Upper lobe of left lung (tissue), 6 donors: ENCODE results near the gene POFUT2. TPM values are rescaled to one million over a fixed set of nuclear protein-coding genes. Genes with fewer than 3 reads are reported as not detected.

Experiments used
- ATAC-seq, 2 donors: fragments of 200-7000 bp; cut with Tn5 transposase; one replicate each; pipeline ENCODE4 v1.9.1; 2022; ENCODE audit warnings: mild to moderate bottlenecking in 2 of 2, moderate library complexity in 2 of 2; ENCODE audit not compliant: low FRiP score in 2 of 2
- DNase-seq, 2 donors: peaks; one replicate each; pipeline ENCODE4 v3.0.0-alpha.2; 2019 to 2020
- H3K27ac ChIP-seq, 4 donors: fragments of 200-600 bp; sonication (generic); one replicate each; pipeline ENCODE4 v1.5.1; 2016 to 2019
- H3K27me3 ChIP-seq, 4 donors: fragments of 200-600 bp; sonication (generic); one replicate each; pipeline ENCODE4 v1.5.1; 2017 to 2019
- H3K36me3 ChIP-seq, 4 donors: fragments of 200-600 bp; sonication (generic); one replicate each; pipeline ENCODE4 v1.5.1; 2016 to 2019
- H3K4me1 ChIP-seq, 4 donors: fragments of 200-600 bp; sonication (generic); one replicate each; pipeline ENCODE4 v1.5.1; 2018 to 2019
- H3K4me3 ChIP-seq, 4 donors: fragments of 200-600 bp; sonication (generic); one replicate each; pipeline ENCODE4 v1.5.1; 2017 to 2019; ENCODE audit warnings: mild to moderate bottlenecking in 2 of 4, moderate library complexity in 1 of 4
- H3K9me3 ChIP-seq, 4 donors: fragments of 200-600 bp; sonication (generic); one replicate each; pipeline ENCODE4 v1.5.1; 2018 to 2019
- EP300 ChIP-seq, 4 donors: sonication (generic); formaldehyde crosslinking; IDR thresholded peaks; one replicate each; pipeline ENCODE4 v1.5.1; 2017; ENCODE audit warnings: antibody characterized with exemption in 4 of 4, control low read depth in 2 of 4
- POLR2A ChIP-seq, 4 donors: fragments of 450-650 bp; IDR thresholded peaks; one replicate each; pipeline ENCODE4 v1.5.1; 2016 to 2017; ENCODE audit warnings: antibody characterized with exemption in 4 of 4, mild to moderate bottlenecking in 2 of 4
- POLR2AphosphoS5 ChIP-seq, 2 donors: sonication (generic); formaldehyde crosslinking; IDR thresholded peaks; one replicate each; pipeline ENCODE4 v1.5.1; 2017; ENCODE audit warnings: antibody characterized with exemption in 2 of 2
- WGBS, 2 donors: methylation state at CpG; one replicate each; pipeline ENCODE4 v1.1.5; 2017 to 2018; 5-methylcytosine and 5-hydroxymethylcytosine counted together
- total RNA-seq, 6 donors: library from RNA; depleted of rRNA in 4 of 6; stranded (reverse); fragments of >200 nt in 4 of 6; gene quantifications; one replicate each; pipeline versions ENCODE4 v1.1.0 to v1.2.1, GENCODE V29; 2016 to 2021
- TF ChIP-seq, protein P1 (sequence below), 6 experiments: fragments of 450-650 bp in 4 of 6; fragments of 200-600 bp in 2 of 6; sonication (generic) in 2 of 6; IDR thresholded peaks; one replicate each; pipeline ENCODE4 v1.5.1; 2016 to 2019; ENCODE audit warnings: antibody characterized with exemption in 6 of 6
- donor health status: DM: no; HTN: no; CAD: no; lungs with moderate emphysema.
- donor health status: DM: no; HTN: yes; CAD: no; lungs with severe emphysema.

The POFUT2 gene
- total RNA-seq, 6 donors from 2014 or later, result 19.9 to 89.1 (median 32.5) TPM

DNA sequence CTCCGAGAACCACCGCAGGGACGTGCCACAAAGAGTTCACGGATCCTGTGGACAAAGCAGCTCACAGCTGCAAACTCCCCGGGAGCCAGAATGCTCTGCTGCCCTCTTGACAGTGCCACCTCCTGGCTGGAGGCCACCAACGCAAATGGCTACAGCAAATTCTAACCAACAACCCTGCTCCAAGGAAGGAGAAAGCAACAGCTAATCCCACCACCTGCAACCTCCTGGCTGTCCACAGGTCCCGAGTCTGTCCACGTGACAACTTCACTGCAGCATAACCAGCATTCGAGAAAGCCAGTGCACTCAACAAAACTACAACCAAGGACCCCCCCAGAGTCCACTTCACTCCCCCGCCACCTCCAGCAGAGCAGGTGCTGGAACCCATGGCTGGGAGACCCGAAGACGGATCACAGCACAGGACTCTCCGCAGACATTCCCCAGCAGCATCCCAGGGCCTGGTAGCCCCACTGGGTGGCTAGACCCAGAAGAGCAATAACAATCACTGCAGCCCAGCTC lies 17.3 kb downstream of the POFUT2 start:
- peaks cover 17 to 84% (median 59%) of the 10 kb centered on the region in 4 donors for H3K36me3 ChIP-seq

DNA sequence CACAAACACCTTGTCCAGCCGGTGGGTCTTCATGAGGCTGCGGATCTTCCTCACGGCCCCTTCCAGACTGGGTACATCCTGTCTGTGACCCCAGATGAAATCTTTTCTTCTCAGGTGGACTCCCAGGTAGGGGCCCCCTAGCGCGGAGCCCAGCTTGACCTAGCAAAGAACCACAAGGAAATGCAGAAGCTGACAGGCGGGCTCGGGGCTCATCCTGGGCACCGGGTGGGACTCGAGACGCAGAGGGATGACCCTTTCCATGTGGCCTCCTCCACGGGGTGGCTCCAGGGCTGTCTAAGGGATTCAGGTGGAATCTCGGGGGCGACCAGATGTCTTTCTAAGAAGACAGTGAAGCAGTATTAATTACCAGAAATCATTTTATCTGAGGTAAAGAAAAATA lies 17.8 kb downstream of the POFUT2 start:
- Histone ChIP-seq H3K27me3 (no peaks in the 10 kb centered on the region), H3K4me1 (no peaks in the 10 kb centered on the region), H3K9me3 (peaks cover 0 to 9% (median 2%) of the 10 kb centered on the region in 4 donors), H3K27ac (no peak overlapping the region), H3K4me3 (no peak overlapping the region), H3K36me3 (peaks cover 22 to 84% (median 59%) of the 10 kb centered on the region in 4 donors)
- 92 to 98% methylated on average over 13 of the region's 13 CpGs for WGBS, 2 donors
- TF ChIP-seq POLR2AphosphoS5 (IDR thresholded peaks at IDR 0.05), result no peak
- TF ChIP-seq EP300 (IDR thresholded peaks at IDR 0.05), result no peak
- TF ChIP-seq, protein P1, sequence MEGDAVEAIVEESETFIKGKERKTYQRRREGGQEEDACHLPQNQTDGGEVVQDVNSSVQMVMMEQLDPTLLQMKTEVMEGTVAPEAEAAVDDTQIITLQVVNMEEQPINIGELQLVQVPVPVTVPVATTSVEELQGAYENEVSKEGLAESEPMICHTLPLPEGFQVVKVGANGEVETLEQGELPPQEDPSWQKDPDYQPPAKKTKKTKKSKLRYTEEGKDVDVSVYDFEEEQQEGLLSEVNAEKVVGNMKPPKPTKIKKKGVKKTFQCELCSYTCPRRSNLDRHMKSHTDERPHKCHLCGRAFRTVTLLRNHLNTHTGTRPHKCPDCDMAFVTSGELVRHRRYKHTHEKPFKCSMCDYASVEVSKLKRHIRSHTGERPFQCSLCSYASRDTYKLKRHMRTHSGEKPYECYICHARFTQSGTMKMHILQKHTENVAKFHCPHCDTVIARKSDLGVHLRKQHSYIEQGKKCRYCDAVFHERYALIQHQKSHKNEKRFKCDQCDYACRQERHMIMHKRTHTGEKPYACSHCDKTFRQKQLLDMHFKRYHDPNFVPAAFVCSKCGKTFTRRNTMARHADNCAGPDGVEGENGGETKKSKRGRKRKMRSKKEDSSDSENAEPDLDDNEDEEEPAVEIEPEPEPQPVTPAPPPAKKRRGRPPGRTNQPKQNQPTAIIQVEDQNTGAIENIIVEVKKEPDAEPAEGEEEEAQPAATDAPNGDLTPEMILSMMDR (IDR thresholded peaks at IDR 0.05), result no peak
- no peak for TF ChIP-seq POLR2A (IDR thresholded peaks at IDR 0.05)
- DNase-seq, result peak in 1 of 2 donors; percentile 6
- no peak for ATAC-seq

More for the DNA sequence above, 17.3 kb downstream of the POFUT2 start:
- H3K9me3 ChIP-seq, result peaks cover 0 to 9% (median 2%) of the 10 kb centered on the region in 4 donors
- no peaks in the 10 kb centered on the region for H3K4me1 ChIP-seq
- H3K27me3 ChIP-seq, result no peaks in the 10 kb centered on the region
- H3K27ac ChIP-seq, result no peak overlapping the region
- DNase-seq (peak in 1 of 2 donors; percentile 7), ATAC-seq (no peak)
- no peak overlapping the region for H3K4me3 ChIP-seq
- 94 to 95% methylated on average over 10 to 13 of the region's 13 CpGs for WGBS, 2 donors
- TF ChIP-seq, protein P1 (IDR thresholded peaks at IDR 0.05), result no peak
- no peak for TF ChIP-seq EP300 (IDR thresholded peaks at IDR 0.05)
- no peak for TF ChIP-seq POLR2AphosphoS5 (IDR thresholded peaks at IDR 0.05)
- no peak for TF ChIP-seq POLR2A (IDR thresholded peaks at IDR 0.05)

- no peak overlapping the region for H3K27ac ChIP-seq
- no peak overlapping the region for H3K4me3 ChIP-seq
- ATAC-seq (no peak), DNase-seq (no peak)
- H3K36me3 ChIP-seq, result peaks cover 28 to 83% (median 67%) of the 10 kb centered on the region in 4 donors
- no peaks in the 10 kb centered on the region for H3K27me3 ChIP-seq
- TF ChIP-seq, protein P1 (IDR thresholded peaks at IDR 0.05), result no peak
- TF ChIP-seq POLR2AphosphoS5 (IDR thresholded peaks at IDR 0.05), result no peak
- TF ChIP-seq POLR2A (IDR thresholded peaks at IDR 0.05), result no peak
- TF ChIP-seq EP300 (IDR thresholded peaks at IDR 0.05), result no peak
- no peaks in the 10 kb centered on the region for H3K4me1 ChIP-seq
- 96% methylated on average over 16 of the region's 16 CpGs for WGBS, 2 donors
- H3K9me3 ChIP-seq, result peaks cover 0 to 5% (median 2%) of the 10 kb centered on the region in 4 donors
Observed at GRCh38 chr21:45267390-45267760, 20.3 kb downstream of the POFUT2 start.

DNA sequence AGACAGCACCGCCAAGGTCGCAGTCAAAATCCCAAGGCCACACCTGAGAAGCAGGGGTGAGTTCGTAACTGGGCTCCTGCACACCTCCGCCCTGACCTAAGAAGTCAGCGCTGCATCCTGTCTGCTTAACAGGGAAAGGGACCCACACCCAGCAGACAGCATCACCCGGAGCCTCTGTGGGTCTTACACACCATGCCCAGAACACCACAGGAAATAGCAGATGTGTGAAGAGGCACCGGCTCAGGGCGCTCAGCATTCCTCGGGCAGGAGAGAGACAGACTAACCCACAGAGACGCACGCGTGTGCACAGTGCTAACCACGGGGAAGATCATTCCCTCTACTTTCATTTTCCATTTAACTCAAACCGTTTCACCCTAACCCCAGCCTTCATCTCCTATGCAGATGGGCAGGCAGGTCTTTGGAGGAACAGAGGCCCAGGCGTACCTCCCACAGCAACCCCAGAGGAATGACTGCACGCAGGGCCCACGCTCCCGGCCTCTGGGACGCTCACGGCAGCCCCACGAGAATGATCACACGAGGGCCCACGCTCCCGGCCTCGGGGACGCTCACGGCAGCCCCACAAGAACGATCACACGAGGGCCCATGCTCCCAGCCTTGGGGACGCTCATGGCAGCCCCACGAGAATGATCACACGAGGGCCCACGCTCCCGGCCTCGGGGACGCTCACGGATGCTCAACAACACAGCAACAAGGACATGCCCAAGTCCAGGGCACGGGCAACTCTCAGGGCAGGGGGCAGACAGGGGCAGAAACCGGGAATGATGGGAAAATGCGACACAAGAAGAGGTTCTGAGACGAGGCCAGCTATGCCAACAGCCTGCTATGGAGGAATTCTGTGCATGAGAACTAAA lies 20.9 kb downstream of the POFUT2 start:
- ATAC-seq (peak; percentile 26 to 58), DNase-seq (no peak)
- Histone ChIP-seq H3K27ac (no peak overlapping the region), H3K36me3 (peaks cover 28 to 77% (median 64%) of the 10 kb centered on the region in 4 donors), H3K4me3 (no peak overlapping the region), H3K4me1 (no peaks in the 10 kb centered on the region), H3K27me3 (no peaks in the 10 kb centered on the region), H3K9me3 (peaks cover 0 to 5% (median 2%) of the 10 kb centered on the region in 4 donors)
- WGBS, 2 donors, result 83 to 86% methylated on average over 20 to 41 of the region's 41 CpGs
- no peak for TF ChIP-seq POLR2A (IDR thresholded peaks at IDR 0.05)
- TF ChIP-seq, protein P1 (IDR thresholded peaks at IDR 0.05), result no peak
